Activated CD8-positive, alpha-beta memory T cell treated with anti-CD3 and anti-CD28 coated beads, Interleukin-2, amount 50 U/mL, for 48 hours (primary cell): ENCODE data around the gene MPC2.
"Not testable (repeated sequence)": the region's sequence is repeated elsewhere in the genome, so short reads cannot be mapped to it uniquely, and the experiment has no call there.

Source experiments
- DNase-seq: peaks from one replicate; pipeline ENCODE4 v3.0.0-alpha.2; 2020

The MPC2 gene

DNA sequence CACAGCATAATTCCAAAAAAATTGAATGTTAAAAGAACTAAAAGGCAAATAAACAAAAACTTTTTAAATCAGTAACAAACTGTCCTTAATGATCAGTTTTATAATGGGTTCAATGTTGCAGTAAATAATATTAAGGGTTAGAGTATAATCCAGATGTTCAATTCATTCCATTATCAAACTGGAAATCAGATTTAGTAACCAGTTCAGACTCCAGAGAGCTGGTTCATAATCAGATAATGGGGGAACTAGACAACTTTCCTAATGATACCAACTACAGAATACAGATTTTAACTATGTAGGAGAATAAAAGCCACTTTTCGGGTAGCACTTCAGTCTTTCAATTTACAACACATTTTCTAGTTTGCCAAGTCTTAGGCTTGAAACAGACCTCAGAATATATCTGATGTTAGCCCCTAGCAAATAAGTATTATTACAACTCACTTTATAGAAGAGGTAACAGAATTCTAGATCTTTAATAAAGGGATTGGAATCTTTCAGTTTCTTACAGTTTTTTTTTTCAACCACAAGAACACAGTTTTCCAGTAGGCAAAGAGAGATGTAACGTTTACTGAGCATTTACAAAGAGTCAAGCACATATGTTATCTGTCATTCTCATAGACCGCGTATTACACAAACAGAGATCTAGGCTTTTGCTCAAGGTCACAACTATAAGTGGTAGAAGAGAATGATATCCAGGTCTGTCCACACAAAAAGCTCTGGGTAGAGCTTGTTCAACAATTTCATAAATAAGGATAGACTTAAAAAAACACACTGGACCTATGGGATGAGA, 2.3 kb downstream of the MPC2 start:
- no peak for DNase-seq

DNA sequence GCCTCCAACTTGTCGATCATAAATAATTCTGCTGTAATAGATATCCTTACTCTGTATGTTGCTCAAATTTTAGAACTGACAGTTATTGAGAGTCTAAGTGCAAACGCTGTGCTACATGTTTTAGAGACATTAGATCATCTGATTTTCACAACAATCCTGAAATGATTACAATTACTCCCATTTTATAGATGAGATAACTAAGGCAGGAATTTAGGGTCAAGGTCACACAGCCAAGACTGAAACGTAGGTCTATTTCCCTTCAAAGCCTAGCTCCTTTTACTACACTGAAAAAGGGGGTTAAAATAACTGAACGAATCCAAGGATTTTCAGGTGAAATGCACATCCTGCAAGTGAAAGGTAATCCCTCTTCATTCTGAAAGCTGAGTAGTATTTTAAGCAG, 3.1 kb downstream of the MPC2 start:
- DNase-seq: no peak

DNA sequence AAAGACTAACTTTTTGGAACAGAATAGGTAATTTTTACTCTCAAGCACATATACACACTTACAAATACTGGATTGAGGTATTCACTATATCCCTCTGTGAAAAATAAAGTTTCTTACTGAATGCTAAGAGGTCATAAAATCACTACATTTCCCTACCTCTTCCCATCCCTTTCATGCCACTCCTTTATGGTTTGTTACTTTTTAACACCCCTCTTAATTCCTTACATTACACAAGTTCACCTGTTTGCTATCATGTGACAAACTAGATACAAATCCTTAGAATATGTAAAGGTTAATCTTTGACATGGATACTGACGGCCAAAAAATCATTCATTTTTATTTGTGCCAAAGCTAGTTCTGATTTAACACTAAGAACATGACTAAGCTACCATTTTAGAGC, 7.1 kb downstream of the MPC2 start:
- DNase-seq: no peak

DNA sequence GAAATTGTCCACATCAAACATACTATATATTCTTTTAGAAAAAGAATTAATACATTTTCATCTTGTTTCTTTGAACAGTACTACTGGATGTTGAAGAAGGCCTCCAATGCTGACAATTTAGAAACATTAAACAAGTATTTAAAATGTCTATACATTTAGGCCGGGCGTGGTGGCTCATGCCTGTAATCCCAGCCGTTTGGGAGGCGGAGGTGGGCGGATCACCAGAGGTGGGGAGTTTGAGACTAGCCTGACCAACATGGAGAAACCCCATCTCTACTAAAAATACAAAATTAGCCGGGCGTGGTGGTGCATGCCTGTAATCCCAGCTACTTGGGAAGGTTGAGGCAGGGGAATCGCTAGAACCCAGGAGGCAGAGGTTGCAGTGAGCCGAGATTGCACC, 8.0 kb downstream of the MPC2 start:
- DNase-seq: not testable (repeated sequence)

DNA sequence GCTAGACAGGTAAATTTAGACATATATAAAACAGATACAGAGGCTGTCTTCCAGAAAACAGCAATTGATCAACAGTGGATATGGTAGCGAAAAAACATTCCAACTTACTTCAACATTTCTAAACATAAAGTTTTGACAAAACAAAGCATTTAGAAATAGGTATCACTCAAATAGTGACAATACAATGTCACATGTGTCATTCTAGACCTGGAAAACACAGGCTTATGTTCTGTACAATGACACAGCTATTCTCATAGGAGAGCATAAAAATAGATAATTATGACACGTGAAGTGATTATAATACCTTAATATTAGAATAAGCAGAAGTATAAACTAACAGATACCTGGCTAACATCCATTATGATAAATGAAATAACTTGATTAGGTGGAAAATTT, 8.4 kb downstream of the MPC2 start:
- no peak for DNase-seq

DNA sequence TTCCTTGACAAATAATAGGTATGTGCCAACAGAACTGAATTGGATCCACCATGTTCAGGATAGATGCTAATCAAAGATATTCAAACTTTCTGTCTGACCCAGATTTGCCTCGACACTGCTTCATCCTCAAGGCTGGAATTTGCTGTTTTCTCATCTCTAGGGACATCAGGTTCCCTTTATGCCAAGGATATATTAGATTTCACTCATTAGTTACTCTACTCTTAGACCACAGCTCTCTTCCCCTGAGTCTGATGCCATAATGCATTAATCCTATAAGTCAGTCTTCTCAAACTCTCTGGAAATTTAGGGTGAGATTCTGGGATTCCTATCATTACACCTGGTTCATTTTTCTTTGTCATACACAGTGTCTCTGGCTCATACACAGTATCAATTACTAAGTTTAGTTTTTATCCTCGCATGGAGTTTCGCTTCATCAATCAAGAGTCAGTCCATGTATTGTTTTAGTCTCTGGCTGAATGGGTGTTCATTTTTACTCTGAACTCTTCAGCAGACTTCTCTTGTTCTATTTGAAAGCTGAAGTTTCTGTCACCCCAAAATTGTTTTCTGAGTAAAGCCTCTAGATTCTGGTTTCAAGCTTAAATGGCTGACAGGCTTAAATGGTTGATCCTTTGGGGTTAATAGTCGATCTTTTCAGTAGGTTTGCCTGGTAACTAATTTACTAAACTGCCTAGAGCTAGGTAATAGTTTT, 9.7 kb downstream of the MPC2 start:
- DNase-seq: no peak

DNA sequence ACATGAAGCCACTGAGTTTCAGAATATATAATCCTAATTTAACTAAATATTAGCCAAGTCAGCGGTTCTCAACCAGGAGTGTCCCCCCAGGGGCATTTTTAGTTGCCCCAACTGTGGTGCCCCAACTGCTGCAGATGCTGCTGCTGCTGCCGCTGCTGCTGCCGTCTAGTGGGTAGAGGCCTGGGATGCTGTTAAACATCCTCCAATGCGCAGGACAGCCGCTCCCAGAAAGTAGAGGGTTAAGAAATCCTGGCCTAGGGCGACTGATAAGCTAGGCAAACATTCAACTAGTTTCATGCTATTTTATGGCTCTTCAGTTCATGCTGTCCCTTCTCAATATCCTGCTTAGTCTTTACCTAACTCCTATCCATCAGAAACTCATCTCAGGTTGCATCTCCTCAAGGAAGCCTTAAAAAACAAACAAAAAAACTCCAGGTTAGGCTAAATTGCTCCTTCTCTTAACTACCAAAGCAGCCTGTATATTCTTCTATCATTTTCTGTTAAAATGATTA, 10.3 kb downstream of the MPC2 start:
- no peak for DNase-seq

DNA sequence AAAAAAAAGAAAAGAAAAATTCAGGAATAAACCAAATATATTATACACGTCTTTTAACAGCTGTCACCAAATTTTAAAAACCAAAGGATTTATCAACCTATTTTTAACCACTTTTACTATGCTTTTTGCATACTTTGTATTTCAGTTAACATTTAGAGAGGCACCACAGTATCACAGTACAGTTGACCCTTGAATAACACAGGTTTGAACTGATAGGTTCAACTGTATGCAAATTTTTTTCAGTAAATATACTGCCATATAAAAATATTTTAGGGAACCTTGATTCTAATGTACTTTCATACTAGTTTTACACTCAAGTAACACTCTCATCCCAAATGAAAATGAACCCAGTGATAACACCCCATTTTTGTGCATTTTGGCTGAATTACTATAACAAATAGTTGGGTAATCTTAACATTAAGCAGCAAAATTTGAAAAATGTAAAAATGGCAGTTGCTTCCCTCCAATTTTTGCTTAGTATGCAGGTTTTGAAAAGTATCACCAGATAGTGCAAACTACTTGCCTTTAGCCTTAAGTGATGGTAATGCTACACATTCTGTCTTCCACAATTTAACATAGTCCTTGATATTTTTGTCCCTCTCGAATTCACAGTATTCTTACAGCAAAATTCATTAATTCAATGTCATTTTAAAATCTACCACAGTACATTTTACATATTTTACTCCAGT, 12.2 kb downstream of the MPC2 start:
- DNase-seq: no peak

DNA sequence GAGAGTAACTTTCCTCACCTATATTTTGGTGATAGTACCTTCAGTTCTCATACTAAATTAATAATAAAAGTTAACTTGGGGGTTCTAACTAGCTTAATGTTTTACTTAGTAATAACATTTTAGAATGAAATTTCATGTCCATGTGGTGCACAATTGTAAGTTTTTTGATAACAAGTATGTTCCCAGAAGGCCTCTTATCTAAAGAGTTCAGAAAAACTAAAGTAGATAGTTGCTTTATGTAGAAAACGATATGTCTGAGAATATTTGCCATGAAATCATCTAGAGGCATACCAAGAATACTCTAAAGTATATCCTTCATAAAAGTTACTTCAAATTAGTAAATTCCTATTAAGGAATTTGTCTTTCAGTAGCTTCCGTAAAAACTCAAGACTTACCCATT, 12.8 kb downstream of the MPC2 start:
- DNase-seq: no peak

DNA sequence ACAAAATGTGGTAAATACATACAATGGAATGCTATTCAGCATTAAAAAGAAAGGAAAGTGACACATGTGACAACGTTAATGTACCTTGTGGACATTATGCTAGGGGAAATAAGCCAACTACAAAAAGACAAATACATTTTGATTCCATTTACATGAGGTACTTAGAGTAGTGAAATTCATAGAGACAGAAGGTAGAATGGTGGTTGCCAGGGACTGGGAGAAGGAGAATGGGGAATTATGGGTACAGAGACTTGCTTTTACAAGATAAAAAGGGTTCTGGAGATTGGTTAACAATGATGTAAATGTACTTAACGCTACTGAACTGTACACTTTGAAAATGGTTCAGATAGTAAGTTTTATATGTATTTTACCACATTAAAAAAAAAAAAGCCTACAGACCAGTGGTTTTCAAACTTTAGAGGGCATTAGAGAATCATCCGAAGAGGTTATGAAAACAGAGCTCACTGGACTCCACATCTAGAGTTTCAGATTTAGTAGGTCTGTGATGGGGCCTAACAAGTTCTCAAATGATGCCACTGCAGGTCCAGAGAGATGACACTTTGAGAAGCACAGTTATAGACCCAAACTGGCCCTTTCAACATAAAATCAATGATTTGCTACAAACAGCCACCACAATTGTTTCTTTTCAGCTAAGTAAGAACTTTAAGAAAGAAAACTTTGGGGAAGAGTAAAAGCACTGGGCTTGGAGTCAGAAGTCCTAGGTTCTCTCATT, 13.4 kb downstream of the MPC2 start:
- no peak for DNase-seq

DNA sequence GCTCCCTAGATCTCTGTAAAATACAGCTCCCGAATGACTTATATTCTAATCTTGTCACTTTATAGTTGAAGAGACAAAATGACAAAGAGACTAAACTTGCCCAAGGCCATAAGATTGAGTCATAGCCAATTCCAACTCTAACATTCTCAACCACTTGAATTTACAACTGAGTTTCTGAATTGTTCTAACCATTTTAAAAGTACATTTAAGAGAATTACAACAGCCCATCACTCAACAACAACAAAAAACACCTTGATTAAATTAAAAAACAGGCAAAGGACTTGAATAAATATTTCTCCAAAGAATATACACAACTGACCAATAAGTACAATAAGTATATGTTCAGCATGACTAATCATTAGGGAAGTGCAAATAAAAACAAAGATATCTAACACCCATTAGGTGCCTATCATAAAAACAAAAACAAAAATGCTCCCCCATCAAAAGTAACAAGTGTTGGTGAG, 14.2 kb downstream of the MPC2 start:
- DNase-seq: no peak

DNA sequence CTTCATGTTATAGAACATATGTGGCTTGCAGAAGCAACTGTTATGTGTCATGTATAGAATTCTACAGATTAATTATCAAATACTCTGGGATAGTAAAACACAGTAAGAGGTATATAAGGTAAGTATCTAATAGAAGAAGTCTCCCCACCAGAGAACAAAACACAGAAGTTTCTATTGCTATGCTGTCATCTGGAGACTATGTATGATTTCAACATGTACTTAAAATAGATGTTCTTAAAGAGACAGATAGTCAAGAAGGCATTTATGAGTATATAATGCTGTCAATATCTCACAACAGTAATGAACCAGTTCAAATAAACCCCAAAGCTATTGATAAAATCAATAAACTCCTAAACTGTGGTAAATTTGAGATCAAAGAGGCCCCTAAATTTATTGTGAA, 14.8 kb downstream of the MPC2 start:
- no peak for DNase-seq

DNA sequence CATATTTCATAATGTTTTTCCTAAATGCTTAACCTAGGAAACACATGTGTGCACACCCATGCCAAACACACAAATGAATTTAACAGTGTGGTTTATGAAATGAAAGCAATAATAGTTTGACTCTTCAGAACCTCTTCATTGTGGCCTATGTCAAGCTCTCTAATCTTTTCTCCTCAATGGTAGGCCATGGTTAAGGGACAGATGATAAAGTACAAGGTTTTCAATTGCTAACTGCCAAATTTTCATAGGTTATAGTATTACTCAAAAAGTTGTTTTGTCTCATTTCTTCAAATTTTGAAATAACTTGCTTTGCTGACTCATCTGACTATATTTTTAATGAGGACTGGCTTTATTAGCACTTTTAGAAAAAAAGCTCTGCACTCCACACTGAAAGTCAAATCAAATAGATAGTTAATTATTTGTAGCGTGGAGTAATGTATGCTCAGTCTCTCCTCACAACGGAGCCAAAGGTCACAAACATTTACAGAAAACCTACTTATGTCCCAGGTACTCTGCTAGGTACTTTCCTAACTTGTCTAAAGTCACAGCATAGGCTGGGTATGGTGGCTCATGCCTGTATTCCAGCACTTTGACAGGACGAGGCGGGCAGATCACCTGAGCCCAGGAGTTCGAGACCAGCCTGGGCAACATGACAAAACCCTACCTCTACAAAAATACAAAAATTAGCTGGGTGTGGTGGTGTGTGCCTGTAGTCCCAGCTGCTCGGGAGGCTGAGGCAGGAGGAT, 19.9 kb downstream of the MPC2 start:
- no peak for DNase-seq

DNA sequence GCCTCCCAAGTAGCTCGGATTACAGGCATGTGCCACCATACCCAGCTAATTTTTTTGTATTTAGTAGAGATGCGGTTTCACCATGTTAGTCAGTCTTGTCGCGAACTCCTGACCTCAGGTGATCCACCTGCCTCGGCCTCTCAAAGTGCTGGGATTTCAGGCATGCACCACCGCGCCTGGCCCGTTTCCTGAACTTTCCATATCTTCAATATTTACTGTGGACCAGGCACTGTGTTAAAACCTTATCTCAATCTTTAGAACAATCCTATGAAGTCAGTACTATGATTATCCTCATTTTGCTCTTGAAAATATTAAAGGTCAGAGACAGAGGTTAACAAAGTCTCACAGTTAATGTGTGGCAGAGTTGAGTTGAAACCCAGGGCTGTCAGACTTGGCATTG, 21.3 kb downstream of the MPC2 start:
- DNase-seq: no peak

DNA sequence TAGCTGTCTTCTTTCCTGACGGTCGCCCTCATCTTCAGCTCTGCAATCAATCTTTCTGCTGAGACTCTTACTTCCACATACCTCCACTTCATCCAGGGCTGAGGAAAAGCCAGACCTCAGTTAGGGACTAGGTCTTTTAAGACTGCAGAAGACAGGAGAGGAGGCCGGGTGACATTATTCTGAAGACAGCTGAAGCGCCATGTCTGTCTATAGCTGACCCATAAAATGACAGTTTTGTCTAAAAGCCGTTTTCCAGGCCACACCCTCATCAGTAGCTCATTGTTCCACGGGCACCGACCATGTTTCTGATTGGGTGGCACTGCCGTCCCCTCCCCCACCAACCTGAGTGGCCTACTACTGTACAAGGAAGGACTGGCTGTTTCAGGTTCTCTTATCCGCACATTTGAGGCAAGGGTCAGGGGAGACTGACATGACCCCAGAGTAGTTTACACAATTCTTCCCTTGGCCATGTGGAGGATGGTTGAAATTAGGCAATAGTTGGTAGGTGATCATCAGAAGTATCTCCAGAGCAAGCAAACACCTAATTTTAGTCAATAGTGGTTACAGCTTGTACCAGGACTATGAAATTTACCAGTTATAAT, 22.9 kb downstream of the MPC2 start, which contains the start of gene ADCY10:
Gene ADCY10 (minus strand): TSS at position 240 of the 602 bp plus-strand sequence. CDS start 8,994 bp downstream, outside the sequence.
- no peak for DNase-seq

DNA sequence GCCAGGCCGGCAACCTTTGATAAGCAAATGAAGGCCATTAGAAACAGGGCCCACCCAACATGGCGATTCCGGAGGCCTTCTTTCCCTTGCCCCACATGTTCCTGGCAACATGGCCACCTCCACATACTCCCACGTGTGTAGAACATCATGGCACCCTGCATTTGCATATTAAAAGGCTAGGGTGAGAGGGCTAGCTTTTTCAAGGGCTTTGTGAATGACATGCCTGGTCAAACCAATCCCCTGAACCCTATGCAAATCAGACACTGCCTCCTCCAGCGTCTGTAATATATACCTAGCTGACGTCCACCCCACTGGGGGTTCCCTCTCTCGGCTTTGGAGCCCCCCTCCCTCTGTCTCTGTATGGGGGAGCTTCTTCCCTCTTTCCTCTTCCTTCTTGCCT, 24.6 kb downstream of the MPC2 start:
- DNase-seq: no peak

DNA sequence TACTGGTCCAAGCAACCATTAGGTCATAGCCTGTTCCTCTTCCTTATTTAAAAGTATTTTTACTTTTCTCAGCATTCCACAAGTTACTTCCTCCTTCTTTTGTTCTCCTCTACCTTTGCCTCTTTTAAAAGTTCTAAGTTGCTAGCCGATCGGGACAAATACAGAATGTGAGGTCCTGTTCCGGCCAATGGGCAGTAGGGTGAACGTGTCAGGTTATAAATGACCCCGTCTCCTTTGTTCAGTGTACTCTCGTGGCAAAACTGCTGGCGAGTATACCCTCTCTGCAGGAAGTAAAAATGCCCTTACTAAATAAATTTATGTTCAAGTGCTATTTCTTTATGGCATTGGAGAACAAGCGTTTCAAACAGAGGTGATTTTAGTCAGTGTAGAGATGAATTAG, 25.5 kb downstream of the MPC2 start:
- DNase-seq: no peak

DNA sequence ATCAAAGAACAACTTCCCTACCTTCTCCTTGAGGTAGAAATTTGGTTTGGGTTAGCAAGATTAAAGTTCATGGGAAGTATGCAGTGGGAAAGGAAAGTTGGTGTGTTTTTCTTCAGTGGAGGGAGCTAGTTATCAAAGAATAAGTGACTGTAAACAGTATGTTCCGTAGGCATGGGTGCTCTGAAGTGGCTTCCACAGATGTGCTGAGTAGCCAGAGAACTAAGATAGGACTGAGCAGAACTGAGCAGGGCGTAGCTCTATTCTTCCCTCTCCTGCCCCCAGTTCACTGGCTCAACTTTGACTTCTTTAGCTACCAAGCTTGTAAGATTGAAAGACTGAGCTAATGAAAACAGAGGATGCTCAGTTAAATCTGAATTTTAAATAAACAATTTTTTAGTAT, 26.3 kb downstream of the MPC2 start:
- DNase-seq: no peak

DNA sequence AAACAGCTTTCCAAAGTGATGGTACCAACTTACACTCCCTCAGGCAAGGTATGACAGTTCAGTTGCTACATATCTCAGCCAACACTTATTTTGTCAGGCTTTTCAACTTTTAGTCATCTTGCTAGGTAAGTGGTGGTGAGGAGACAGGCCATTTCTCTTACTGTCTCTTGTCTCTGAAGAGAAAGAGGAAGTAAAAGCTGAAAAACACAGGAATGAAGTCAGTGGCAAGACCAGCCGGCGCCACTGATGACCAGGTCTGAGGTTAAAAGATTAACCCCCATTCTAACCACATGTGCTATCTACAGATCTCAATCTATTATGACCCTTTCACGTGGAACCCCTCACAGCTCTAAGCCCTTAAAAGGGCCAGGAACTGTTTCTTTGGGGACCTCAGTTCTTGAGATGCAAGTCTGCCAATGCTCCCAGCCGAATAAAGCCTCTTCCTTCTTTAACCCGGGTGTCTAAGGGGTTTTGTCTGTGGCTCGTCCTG, 27.1 kb downstream of the MPC2 start:
- DNase-seq: no peak

DNA sequence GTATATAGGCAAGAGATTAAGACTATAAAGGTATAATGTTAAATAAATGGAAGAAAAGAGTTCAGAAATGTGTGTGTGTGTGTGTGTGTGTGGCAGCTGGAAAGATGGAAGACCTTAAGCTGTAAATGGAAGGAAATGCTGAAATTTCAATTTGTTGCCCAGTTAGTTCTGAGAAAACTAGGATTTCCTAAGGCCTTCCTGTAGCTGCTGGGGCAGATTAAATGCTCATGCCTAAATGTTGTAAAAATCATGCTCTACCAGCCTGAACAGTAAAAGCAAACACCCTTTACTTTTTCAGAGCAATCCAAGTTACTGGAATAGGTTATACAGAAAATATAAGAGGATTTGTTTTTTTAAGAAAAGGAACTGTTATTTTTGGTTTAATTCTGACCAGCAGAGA, 31.2 kb downstream of the MPC2 start:
- DNase-seq: no peak

DNA sequence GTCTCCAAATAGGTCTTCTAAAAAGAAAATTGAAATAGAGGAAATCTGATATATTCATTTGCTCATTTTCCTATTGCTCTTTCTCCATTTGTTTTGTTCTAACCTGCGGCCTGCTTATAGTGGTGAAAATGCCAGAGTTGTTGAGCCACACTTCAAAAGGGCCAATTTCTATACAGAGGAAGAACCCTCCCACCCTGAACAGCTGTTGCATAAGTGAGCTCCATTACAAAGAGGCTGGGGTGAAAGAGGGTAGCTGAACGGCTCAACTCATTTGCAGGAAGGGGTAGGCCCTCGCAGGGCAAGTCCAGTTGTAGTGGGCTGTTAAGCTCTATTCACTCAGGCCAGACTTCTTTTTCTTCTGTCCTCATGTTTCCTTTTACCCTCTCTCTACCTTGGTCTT, 31.7 kb downstream of the MPC2 start:
- DNase-seq: no peak
